GM12878 (cell line): ENCODE results near the gene CCR5AS.

Source experiments
- ATAC-seq: fragments of 200-7000 bp; cut with Tn5 transposase; 3 replicates; pipeline ENCODE4 v1.9.1; 2020; ENCODE audit warnings: mild to moderate bottlenecking, moderate library complexity
- BruUV-seq: library from RNA; stranded (reverse); fragments of 400-500 nt; replicated peaks from 2 replicates; lab custom pipeline; 2021; lab: Mats Ljungman, UMichigan
- CTCF ChIA-PET: fragments of 300-600 bp; sonication (Branson Sonifier 250); formaldehyde crosslinking; extraction: SDS; loops from one replicate; lab custom pipeline; 2021; ENCODE audit warnings: inconsistent platforms; lab: Yijun Ruan, JAX
- POLR2A ChIA-PET: fragments of 350-600 bp; formaldehyde crosslinking; extraction: SDS; loops from one replicate; lab custom pipeline; 2021; ENCODE audit warnings: inconsistent platforms; lab: Charles Lee
- RAD21 ChIA-PET: fragments of 300-600 bp; sonication (Branson Sonifier 250); formaldehyde crosslinking; loops from one replicate; lab custom pipeline; 2023; ENCODE audit warnings: antibody characterized with exemption; ENCODE audit not compliant: unreplicated experiment; lab: Charles Lee
- SMC1A ChIA-PET: fragments of 300-600 bp; sonication (Branson Sonifier 250); formaldehyde crosslinking; loops from one replicate; lab custom pipeline; 2023; ENCODE audit not compliant: unreplicated experiment, uncharacterized antibody; lab: Charles Lee
- DNase-seq: peaks from one replicate; pipeline ENCODE4 v3.0.0-alpha.2; 2011; ENCODE audit warnings: low read depth, low spot score
- FAIRE-seq: peaks from 3 replicates; lab custom pipeline; 2011; peaks lifted over from hg19 to GRCh38; lab: Jason Lieb, UNC
- H2AFZ ChIP-seq: 2 replicates; pipeline ENCODE4 v1.6.0; 2011; ENCODE audit warnings: low read depth, low read length, control low read depth; ENCODE audit not compliant: control insufficient read depth
- H3K27ac ChIP-seq: 2 replicates; pipeline ENCODE4 v1.5.1; 2011; ENCODE audit warnings: control low read depth; ENCODE audit not compliant: control insufficient read depth, insufficient read depth
- H3K27me3 ChIP-seq, 2 experiments: replicated peaks in 1 of 2; 2 replicates each; pipeline versions ENCODE4 v1.6.0 to v1.6.1; 2011; ENCODE audit warnings: low read length in 1 of 2; ENCODE audit not compliant: control insufficient read depth in 2 of 2, insufficient read depth in 2 of 2
- H3K36me3 ChIP-seq, 2 experiments: 2 replicates each; pipeline ENCODE4 v1.5.1; 2011; ENCODE audit warnings: low read length in 1 of 2; ENCODE audit not compliant: control insufficient read depth in 2 of 2, insufficient read depth in 2 of 2
- H3K4me1 ChIP-seq: 2 replicates; pipeline ENCODE4 v1.6.1; 2011; ENCODE audit warnings: mild to moderate bottlenecking, low read length, moderate library complexity, mixed read lengths; ENCODE audit not compliant: control insufficient read depth, insufficient read depth
- H3K4me2 ChIP-seq: 2 replicates; pipeline ENCODE4 v1.6.0; 2011; ENCODE audit warnings: control low read depth; ENCODE audit not compliant: control insufficient read depth, insufficient read depth
- H3K4me3 ChIP-seq: fragments of 200-600 bp; sonication (generic); 2 replicates; pipeline ENCODE4 v1.5.1; 2016
- H3K79me2 ChIP-seq: 2 replicates; pipeline ENCODE4 v1.6.0; 2011; ENCODE audit warnings: low read length; ENCODE audit not compliant: control insufficient read depth, insufficient read depth
- H3K9ac ChIP-seq: 2 replicates; pipeline ENCODE4 v1.8.0; 2011; ENCODE audit warnings: low read length, control low read depth, mixed read lengths; ENCODE audit not compliant: control insufficient read depth, insufficient read depth
- H3K9me3 ChIP-seq: replicated peaks from 3 replicates; pipeline ENCODE4 v1.5.1; 2011; ENCODE audit warnings: mild to moderate bottlenecking, low read length; ENCODE audit not compliant: control insufficient read depth, insufficient read depth
- H4K20me1 ChIP-seq: 2 replicates; pipeline ENCODE4 v1.6.0; 2011; ENCODE audit not compliant: control insufficient read depth, insufficient read depth
- CBX3 ChIP-seq: fragments of 200-600 bp; sonication (generic); IDR thresholded peaks from 2 replicates; pipeline ENCODE4 v1.6.1; 2016; ENCODE audit warnings: low read depth, borderline replicate concordance
- CREB1 ChIP-seq: IDR thresholded peaks from 2 replicates; pipeline ENCODE4 v1.6.1; 2012; ENCODE audit warnings: low read depth, mild to moderate bottlenecking, inconsistent platforms
- LARP7 ChIP-seq: fragments of 450-650 bp; IDR thresholded peaks from 2 replicates; pipeline ENCODE4 v1.6.1; 2017; ENCODE audit warnings: mild to moderate bottlenecking
- MEF2A ChIP-seq: IDR thresholded peaks from 2 replicates; pipeline ENCODE4 v1.6.1; 2011; ENCODE audit warnings: low read depth, mild to moderate bottlenecking, low read length, moderate library complexity; ENCODE audit not compliant: insufficient read depth
- RAD21 ChIP-seq: IDR thresholded peaks from 2 replicates; pipeline ENCODE4 v1.6.1; 2011; ENCODE audit warnings: mild to moderate bottlenecking, low read depth, low read length, moderate library complexity; ENCODE audit not compliant: insufficient read depth
- TBL1XR1 ChIP-seq: IDR thresholded peaks from 2 replicates; pipeline ENCODE4 v1.6.1; 2012; ENCODE audit warnings: low read depth, low read length, improper control_type of control experiment
- TCF3 ChIP-seq: IDR thresholded peaks from 2 replicates; pipeline ENCODE4 v1.6.1; 2012; ENCODE audit warnings: low read depth, mild to moderate bottlenecking, low read length, borderline replicate concordance; ENCODE audit not compliant: insufficient read depth
- WGBS: methylation state at CpG from one replicate; pipeline ENCODE4 v1.1.6; 2016; ENCODE audit warnings: low lambda C conversion rate; ENCODE audit not compliant: insufficient replicate concordance, insufficient coverage; ENCODE audit errors: missing lambda C conversion rate; 5-methylcytosine and 5-hydroxymethylcytosine counted together
- in situ Hi-C: fragments of 300-500 bp; cut with MboI; formaldehyde crosslinking; loops from 9 replicates; pipeline ENCODE4 v1.14.3; 2018; ENCODE audit warnings: mixed read lengths
- intact Hi-C: fragments of 100-400 bp; cut with micrococcal nuclease; formaldehyde crosslinking; loops from one replicate; pipeline ENCODE4 v1.14.2; 2022; ENCODE audit not compliant: unreplicated experiment
- TF ChIP-seq, protein P1 (sequence below): fragments of 450-650 bp; IDR thresholded peaks from 2 replicates; pipeline ENCODE4 v1.6.1; 2016; ENCODE audit warnings: mild to moderate bottlenecking, moderate library complexity, borderline replicate concordance

CCR5AS gene

DNA sequence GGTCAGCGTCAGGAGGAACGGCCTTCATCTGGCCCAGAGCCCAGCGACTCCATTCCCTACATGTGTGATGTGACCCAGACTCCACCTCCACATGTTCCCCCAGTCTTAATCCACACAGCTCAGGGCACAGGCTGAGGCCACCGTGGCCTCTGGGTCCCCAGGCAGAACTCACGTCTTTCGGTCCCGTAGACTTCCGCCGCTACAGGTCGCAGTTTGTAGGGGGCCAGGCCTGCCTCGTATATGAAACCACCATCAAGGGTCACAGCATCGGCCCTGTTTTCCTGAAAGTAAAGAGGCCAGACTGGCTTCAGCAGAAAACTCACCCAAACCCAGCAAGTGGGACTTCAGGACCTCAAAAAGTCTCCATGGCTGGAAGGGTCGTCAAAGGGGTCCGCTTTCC lies 49.3 kb upstream of the CCR5AS start:
- Histone ChIP-seq H2AFZ (no peak overlapping the region), H3K36me3 (no peaks in the 10 kb centered on the region), H4K20me1 (no peaks in the 10 kb centered on the region), H3K4me1 (no peaks in the 10 kb centered on the region), H3K27ac (no peak overlapping the region), H3K4me3 (no peak overlapping the region), H3K79me2 (no peaks in the 10 kb centered on the region), H3K9ac (no peak overlapping the region), H3K9me3 (no peaks in the 10 kb centered on the region; the same call in 2 of the 3 replicates), H3K4me2 (no peak overlapping the region), H3K27me3 (peaks cover 1 to 2% of the 10 kb centered on the region in 2 experiments; a peak in 1 of 4 replicates)
- BruUV-seq = no TSS peak
- ChIA-PET CTCF (no interaction called here), RAD21 (no interaction called here), SMC1A (no interaction called here), POLR2A (no interaction called here)
- whole genome bisulfite sequencing = 55% methylated on average over 14 of the region's 14 CpGs
- DNase-seq (no peak), ATAC-seq (no peak), FAIRE-seq (no peak)
- intact Hi-C loops (no loop called here), in situ Hi-C loops (no loop called here)
- TF ChIP-seq RAD21 (no peak), LARP7 (no peak), MEF2A (no peak), TBL1XR1 (no peak), CBX3 (no peak), TCF3 (no peak), CREB1 (no peak)
- TF ChIP-seq, protein P1, sequence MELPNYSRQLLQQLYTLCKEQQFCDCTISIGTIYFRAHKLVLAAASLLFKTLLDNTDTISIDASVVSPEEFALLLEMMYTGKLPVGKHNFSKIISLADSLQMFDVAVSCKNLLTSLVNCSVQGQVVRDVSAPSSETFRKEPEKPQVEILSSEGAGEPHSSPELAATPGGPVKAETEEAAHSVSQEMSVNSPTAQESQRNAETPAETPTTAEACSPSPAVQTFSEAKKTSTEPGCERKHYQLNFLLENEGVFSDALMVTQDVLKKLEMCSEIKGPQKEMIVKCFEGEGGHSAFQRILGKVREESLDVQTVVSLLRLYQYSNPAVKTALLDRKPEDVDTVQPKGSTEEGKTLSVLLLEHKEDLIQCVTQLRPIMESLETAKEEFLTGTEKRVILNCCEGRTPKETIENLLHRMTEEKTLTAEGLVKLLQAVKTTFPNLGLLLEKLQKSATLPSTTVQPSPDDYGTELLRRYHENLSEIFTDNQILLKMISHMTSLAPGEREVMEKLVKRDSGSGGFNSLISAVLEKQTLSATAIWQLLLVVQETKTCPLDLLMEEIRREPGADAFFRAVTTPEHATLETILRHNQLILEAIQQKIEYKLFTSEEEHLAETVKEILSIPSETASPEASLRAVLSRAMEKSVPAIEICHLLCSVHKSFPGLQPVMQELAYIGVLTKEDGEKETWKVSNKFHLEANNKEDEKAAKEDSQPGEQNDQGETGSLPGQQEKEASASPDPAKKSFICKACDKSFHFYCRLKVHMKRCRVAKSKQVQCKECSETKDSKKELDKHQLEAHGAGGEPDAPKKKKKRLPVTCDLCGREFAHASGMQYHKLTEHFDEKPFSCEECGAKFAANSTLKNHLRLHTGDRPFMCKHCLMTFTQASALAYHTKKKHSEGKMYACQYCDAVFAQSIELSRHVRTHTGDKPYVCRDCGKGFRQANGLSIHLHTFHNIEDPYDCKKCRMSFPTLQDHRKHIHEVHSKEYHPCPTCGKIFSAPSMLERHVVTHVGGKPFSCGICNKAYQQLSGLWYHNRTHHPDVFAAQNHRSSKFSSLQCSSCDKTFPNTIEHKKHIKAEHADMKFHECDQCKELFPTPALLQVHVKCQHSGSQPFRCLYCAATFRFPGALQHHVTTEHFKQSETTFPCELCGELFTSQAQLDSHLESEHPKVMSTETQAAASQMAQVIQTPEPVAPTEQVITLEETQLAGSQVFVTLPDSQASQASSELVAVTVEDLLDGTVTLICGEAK = no peak
